Activated CD4-positive, CD25-positive, alpha-beta regulatory T cell (primary cell): ENCODE data around the gene CHRNE.
A peak's percentile ranks its signal among the peaks of the same experiment; 100 is the strongest.

Source experiments
- DNase-seq, 4 experiments: peaks; one replicate each; lab custom pipeline; 2025; lab: John Stamatoyannopoulos, UW

CHRNE gene

DNA sequence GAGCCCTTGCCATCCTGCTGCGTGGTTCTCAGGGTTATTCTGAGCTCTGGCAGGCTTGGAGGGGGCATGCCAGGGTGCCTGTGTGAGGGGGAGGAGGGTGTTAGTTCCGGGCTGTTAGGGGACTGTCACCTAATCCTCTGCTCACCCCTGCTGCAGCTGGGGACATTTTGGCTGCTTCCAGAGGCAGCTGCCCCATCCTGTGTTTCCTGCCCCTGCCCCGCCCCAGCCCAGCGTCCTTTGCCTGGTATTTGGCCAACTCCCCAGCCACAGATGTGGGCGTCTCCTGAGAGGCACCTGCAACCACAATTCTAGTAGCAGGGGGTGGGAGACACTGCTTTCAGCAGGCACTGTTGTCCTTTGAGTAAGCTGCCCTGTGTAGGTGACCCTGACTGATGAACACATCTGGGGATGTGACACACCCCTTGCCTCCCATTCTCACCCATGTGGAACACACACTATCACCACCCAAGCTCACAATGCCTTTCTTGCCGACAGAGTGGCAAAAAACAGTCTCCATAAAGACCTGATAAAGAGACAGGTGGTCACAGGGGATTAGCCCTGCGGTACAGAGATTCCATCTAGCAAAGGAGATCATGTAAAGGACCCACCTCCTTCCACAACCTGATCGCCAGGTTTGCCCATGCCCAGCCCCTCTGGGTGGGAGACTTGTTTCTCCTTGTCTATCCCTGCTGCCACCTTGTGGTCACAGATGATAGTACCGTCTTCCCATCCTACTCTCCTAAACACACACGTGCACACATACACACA is at the start of gene CHRNE:
Gene CHRNE, minus strand, starts transcription at position 48 of the 768 bp plus-strand sequence. Its CDS starts 35 bp downstream, at position 13.
- peak; percentile 46 to 53 (median 50) for DNase-seq

DNA sequence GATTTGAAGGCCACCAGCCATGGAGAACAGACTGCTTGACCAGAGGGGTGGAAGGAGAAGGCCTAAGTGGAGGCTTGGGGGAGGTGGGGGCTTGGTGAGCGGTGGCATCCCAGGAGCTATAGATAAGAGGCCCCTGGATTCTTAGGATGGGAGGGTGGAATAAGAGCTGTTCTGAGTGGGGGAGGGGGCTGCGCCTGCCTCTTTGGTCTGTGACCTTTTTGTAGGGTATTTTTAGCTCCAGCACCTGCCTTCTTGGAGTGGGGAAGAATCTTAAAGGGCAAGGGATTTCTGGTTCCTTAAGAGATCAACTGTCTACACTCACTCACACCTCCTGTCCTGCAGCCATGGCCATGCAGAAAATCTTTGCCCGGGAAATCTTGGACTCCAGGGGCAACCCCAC is 48.6 kb upstream of the CHRNE start:
- DNase-seq = no peak

DNA sequence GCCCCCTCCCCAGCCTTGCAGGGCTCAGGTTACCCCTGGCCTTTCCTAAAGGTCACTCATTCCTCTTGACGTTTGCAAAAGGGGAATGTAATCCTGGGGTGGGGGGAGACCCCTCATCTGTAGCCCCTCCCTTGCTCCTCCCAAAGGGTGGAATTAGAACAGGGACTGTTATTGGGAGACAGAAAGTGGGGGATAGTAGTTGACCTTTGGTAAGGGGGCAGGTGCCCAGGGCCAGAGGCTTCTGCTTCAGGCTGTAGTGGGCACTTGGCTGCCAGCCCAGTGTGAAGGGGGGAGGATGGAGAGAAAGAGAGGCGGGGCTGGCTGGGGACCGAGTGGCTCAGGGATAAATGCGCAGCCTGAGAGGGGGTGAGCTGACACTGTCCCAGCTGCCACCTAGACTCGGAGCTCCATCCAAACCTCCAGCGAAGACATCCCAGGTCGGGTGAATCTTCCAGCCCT is 47.9 kb upstream of the CHRNE start, which contains the start of gene ENO3:
Gene ENO3, plus strand, starts transcription at position 374 of the 459 bp plus-strand sequence. CDS start 711 bp downstream, outside the sequence.
- DNase-seq = no peak

DNA sequence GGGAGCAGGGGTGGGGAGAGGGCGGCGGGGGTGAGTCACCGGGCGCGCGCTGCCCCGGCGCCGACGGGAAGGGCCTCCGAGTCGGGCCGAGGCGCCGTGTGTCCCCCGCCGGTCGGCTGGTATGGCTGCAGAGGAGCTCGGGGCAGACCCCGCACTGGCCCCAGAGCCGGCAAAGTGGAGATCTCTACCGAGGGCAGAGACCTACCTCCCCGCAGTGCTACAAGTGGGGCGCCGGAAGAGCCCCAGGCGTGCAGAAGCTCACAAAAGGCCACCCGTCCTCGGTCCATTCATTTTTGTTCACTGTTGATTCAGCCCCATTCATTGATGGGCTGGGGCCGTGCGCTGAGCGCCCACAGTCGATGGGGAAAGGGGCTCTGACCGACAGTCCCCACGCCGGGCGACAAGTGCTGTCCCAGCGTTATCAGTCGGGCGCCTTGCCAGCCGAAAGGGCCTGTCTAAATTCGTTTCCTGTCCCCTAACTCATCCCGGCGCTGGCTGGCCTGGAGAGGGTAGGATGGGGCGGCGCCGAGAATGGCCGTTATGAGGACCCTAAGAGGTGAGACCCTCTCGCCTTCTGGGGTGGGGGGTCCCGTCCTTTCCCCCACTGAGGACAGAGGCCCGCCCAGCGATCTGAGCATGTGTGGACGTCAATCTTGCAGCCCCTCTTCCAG is 47.3 kb upstream of the CHRNE start:
- DNase-seq = peak in 2 of 4 experiments; percentile 48 to 61

DNA sequence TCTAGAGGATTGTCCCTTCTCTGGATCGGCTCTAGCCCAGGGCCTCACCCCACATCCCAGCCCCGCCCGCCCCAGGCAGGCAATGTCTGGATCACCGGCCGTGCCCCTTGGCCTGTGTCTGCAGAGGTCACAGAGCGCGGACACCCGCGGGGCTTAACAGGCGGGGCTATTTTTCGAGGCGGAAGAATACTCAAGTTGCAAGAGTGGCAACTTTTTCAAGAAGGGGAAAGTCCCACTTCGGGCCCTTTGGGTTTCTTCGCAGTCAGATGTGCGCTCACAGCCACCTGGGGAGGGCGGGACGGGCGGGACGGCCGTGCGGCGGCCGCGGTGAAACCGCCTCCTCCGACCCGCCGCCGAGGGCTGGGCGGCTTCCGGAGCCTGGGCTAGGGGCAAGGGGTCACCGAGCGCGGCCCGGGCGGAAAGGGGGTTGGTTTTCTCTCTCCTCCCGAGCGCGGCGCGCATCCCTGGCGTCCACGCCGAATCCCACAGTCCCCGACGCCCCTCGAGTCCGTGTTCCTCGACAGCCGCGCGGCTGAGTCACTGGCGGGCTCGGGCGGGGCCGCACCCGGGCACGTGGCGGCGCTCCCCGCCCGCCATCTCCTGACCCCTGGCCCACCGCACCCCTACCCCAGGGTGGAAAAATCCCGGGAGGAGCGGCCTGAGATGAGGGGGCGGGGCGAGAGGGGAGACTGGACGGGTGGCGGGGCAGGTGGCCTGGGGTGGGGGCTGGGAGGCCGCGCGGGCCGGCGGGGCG is 46.6 kb upstream of the CHRNE start:
- DNase-seq = peak; percentile 56 to 72 (median 62)

DNA sequence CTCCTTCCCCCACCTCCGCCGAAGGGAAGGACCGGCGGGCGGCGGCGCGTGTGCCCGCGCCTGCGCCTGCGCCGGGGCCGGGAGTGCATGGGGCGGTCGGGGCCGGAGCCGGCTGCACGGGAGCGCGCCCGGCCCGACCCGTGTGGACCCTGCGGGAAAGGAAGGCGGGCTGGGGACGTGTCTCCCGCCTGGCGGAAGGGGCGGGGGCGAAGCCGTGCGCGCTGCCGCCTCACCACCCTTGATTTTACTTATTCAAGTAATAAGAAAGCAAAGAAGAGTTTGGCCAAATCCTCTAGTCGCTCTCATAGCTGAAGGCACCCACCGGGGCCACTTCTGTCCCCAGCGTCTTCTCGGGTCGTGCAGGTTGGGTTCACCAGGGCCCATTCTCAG is 46.0 kb upstream of the CHRNE start:
- peak in 3 of 4 experiments; percentile 37 to 59 (median 48) for DNase-seq

DNA sequence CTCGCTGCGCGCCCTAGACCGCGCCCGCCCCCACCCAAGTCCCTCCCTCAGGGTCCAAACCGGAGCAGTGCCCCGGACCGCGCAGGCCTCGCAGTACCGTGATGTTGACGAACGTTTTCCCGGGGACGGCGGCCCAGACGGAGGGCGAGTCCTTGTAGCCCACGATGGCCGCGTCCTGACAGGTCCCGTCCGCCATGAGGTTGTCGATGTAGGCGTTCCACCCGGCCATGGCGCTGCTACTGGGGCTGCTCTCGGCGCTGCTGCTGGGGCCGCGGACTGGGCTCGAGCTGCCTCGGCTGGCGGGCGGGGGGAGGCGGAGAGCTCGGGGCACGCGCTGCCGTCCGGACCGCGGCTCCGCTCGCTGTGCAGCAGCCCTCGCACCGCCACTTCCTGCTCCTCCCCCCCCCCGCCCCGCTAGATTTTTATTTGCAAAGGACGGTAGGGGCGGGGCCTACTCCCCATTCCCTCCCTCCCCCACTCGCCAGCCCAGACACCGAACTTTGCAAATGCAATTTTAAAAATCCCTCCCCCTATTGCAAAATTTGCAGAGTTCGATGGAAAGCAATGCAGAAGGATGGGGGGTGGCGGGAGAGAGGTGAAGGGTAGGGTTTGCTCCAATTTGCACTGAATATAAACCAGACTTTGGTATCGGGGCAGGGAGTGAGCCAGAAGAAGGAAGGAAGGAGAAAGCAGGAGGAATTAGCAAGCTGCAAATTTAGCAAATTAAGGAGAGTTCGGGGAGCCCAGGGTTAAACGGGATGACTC is 45.5 kb upstream of the CHRNE start, which contains the start of gene PFN1:
Gene PFN1, minus strand, starts transcription at position 365 of the 765 bp plus-strand sequence. Its CDS starts 136 bp downstream, at position 229.
- DNase-seq = peak; percentile 80 to 92 (median 84)

DNA sequence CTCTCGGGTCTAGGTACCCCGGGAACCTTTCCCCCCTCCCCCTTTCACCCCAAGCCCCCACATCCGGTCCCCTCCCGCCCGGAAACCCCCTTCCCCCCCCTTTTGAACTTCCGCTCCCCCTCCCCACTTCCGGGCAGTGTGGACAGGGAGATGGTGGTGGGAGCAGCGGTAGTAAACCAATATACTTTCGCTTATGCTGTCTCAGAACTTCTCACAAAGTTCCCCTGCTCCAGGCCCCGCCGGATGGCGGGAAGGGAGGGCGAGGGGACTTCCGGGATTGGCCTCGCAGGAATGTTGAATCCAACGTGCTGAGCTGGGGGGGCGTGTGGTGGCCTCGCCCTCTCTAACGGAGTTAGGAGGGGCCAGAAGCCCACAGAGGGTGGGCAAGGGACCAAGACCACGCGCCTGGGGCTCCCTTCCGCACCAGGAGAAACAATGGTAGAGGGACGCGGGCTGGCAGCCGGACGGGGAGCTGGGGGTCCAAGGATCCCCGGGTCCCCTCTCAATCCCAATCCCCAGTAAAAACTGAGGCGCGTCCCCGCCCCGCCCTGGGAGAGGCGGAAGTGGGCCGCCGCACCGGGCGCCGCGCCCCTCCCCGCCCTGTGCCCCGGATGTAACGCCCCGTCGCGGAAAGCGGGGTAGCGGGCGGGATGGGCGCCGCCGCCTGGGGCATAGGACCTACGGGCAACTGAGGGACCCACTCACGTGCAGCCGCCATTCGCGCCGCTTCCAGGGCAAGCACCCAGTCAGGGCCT is 44.7 kb upstream of the CHRNE start:
- DNase-seq = peak; percentile 43 to 65 (median 54)

DNA sequence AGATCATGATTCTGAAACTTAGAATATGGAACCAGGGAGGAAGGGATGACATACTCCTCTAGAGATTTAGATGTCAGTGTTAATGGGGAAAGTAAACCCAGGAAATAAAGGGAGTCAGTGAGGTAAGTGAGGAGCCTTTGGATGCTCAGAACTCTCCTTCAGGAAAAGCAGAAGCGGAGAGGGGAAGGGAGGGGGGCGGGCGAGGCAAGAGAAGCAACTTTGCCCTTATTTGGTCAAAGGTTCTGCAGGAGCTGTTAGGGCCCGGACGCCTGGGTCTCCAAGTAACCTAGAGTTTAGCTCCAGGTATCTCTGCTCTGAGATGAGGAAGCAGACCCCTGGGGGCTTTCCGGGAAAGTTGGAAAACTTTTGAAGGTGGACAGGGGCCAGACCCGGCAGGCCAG is 44.1 kb upstream of the CHRNE start:
- no peak for DNase-seq

DNA sequence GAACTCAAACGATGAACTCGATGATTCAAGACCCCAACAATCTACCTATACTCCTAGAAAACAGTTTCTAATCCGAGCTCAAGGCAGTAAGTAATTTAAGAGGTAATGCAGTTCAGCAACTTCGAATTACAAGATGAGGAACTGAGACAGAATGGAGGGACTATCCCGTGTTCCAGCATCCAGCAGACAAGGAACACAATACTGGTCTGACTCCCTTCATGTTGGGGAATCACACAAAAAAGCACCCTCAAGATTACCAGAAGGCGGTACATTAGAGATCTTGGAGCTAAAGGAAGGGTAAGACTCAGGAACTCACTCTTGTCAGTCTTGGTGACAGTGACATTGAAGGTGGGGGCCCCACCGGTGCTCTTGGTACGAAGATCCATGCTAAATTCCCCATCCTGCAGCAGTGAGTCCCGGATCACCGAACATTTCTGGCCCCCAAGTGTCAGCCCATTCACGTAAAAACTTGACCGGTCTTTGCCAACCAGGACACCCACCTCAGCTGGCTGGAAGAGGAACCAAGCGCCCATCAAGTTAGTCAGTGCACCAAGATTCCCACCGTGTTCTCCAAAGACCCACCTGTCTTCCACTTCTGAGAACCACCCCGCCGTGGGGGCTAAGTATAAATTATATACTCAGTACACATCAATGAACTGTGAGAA is 43.5 kb upstream of the CHRNE start:
- no peak for DNase-seq

DNA sequence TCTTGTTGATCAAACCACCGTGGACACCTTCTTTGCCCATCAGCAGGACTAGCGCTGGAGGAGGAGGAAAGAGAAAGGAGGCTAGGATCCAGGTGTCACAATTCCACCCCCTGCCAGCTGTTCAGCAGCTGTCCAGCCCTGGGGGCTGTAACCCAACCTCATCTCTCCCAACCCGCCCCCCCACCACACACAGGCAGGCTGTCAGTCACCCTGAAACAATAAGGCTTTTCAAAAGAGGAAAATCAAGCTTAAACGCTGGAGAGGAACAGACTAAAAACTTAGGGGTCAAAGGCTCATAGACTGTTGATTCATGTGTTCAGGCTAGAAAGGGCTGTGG is 43.0 kb upstream of the CHRNE start:
- no peak for DNase-seq

DNA sequence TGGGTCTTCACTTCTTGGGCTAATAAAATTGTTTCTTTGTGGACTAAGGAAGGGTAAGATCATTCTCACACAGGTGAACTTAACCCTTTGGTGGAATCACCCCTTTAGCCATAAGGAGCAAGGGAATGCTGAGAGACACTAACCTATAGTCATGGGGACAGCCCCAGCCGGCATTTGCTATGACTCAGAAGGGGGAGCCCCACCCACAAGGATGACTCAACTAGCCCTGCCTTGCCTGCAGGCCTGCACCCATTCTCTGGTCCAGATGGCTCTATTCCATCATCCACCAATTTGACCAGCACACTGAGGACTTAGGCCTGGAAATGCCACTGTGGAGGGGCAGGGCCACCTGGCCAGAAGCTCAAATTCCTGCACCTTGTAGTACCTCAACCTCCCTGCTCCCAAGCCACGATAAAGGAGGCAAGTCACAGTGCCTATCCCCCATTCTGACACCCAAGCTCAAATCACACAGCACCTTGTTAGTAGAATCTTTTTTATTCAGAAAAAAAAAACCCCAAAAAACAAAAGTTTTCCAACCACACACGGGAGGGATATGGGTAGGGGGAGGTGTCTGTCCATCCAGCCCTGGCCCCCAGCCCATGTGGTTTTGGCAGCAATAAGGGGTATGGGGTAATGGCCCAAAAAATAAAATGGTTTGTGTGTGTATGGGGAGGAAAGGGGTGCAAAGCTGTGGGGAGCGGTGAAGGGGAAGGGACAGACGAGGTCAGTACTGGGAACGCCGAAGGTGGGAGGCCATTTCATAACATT is 42.5 kb upstream of the CHRNE start:
- peak; percentile 50 to 67 (median 58) for DNase-seq

DNA sequence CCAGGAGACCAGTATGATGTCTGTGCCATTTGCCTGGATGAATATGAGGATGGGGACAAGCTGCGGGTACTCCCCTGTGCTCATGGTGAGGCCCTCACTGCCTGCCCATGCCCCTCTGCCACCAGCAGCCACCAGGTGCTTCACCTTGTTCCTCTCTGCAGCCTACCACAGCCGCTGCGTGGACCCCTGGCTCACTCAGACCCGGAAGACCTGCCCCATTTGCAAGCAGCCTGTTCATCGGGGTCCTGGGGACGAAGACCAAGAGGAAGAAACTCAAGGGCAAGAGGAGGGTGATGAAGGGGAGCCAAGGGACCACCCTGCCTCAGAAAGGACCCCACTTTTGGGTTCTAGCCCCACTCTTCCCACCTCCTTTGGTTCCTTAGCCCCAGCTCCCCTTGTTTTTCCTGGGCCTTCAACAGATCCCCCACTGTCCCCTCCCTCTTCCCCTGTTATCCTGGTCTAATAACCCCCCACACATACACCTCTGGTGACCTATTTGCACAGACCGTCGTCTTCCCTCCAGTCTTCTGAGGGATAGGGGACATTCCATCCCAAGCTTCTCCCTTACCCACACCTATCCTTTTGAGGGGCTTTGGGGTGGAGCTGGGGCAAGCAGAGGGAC is 41.8 kb upstream of the CHRNE start:
- no peak for DNase-seq

DNA sequence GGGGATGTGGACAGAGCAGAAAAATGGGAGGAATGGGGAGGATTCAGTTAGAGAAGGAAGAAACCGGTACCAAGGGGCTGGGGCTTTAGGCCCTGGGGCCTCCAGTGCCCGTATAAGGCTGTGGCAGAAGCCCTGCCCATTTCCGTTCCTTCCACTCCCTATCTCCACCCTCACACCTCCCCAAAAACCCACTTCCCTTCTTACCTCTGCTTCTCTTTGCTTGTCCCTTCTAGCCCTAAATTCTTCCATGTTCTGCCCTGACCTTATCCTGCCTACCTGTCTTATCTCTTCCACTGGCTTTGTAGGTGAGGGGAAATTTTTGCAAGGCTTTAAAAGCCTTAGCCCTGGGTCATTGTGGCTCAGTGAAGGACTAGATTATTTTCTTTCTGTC is 41.3 kb upstream of the CHRNE start:
- DNase-seq = peak in 1 of 4 experiments; percentile 15

DNA sequence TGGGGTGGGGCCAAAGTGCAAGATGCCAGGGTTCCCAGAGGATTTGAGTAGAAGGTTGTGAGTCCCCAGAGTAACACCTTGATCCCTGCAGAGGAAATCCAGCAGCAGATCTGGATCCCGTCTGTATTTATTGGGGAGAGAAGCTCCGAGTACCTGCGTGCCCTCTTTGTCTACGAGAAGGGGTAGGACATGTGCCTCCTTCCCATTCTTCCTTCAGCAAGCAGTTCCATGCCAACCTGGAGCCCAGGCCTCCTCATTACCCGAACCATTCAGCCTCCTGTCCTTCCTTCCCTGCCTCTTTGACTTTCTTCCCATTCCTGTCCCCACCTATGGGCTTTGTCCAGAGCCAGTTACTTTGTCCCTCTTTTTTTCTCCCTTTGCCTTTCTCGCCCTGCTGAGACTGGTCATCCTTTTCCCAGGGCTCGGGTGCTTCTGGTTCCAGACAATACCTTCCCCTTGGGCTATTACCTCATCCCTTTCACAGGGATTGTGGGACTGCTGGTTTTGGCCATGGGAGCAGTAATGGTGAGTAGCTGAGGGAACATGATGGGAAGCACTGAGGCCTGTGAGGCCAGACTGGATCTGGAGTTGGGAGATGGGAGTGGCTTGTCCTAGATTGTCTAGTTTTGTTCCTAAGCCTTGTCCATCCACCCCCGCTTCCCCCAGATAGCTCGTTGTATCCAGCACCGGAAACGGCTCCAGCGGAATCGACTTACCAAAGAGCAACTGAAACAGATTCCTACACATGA is 40.0 kb upstream of the CHRNE start:
- DNase-seq = no peak

DNA sequence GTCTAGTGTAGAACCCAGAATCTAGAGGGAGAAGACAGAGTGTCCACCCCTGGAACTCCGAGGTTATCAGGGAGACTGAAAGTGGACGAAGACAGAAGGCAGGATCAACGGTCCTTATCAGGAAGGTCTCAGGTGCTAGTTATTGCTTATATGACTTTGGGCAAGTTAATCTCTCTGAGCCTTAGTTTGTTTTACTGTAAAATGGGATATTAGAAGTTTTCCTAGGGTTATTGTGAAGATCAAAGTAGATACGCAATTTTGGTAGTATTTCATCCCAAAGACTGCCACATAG is 38.4 kb upstream of the CHRNE start:
- DNase-seq = no peak

DNA sequence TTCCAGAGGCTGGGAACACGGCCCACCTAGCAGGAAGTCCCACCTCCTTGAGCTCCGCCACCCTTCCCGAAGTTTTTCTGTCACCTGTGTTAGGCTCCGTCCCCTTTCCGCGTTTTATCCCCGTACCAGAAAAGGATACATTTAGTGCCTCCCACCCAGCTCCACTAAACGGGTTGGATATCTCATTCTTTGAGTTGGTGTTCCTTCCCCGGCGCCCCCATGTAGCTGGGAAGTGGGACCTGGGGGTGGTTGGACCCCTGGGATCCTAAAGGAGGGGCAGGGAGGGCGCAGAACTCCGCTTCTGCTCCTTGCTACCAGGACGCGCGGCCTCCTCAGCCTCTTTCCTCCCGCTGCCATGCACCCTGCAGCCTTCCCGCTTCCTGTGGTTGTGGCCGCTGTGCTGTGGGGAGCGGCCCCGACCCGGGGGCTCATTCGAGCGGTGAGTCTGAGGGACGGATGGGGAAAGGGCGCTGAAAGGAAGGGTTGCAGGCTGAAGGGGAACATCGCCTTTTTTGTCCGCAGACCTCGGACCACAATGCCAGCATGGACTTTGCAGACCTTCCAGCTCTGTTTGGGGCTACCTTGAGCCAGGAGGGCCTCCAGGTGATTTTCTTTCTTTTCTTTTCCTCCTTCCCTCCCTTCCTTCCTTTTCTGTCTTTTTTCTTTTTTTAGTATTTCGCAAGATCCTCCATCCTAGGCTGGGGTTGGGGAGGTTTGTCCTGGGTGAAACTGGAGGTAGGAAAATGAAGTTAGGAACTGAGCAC is 37.8 kb upstream of the CHRNE start:
- DNase-seq = peak in 1 of 4 experiments; percentile 19
